NCI-H524 treated with DMSO at 0.1 percent for 48 hours (cell line): ENCODE measurements around the gene FGF18.
"Not testable (repeated sequence)": the region's sequence is repeated elsewhere in the genome, so short reads cannot be mapped to it uniquely, and the experiment has no call there.

Source experiments
- DNase-seq: peaks from one replicate; lab custom pipeline; 2025; lab: John Stamatoyannopoulos, UW

Gene FGF18

GRCh38 chr5:171497494-171497893 is 78.0 kb downstream of the FGF18 start:
- not testable (repeated sequence) for DNase-seq

DNA sequence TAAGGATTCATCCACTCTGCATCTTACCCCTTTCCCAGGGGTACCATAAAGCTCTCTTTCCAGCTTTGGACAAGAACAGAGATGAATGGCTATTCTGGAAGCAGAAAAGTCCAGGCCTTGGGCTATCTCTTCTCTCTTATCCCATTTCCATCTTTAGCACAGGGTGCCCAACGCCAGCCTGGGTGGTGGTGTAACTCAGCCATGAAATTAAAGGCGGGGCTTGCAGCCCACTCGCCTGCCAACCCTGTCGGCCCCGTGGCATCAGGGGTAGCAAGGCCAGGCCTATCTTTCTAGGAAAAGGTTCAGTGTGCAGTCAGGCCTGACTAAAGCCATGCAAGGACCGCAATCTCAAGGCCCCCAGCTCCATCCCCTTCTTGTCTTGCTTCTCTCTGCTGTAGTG is 78.7 kb downstream of the FGF18 start:
- no peak for DNase-seq

DNA sequence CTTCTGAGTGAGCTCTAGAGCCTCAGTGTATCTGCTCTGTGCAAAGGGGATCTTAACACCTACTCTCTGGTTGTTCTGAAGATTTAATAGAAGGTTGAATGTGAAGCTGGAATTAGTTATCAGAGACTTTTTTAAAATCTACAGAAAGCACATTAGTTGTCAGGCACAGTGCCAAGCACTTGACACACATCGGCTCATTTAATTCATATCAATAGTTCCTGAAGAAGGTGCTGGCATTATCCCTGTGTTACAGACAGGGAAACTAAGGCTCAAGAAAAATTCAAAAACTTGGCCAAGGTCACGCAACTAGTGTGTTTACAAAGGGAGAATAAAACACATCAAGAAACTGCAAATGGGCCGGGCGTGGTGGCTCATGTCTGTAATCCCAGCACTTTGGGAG is 80.2 kb downstream of the FGF18 start:
- DNase-seq, result no peak

DNA sequence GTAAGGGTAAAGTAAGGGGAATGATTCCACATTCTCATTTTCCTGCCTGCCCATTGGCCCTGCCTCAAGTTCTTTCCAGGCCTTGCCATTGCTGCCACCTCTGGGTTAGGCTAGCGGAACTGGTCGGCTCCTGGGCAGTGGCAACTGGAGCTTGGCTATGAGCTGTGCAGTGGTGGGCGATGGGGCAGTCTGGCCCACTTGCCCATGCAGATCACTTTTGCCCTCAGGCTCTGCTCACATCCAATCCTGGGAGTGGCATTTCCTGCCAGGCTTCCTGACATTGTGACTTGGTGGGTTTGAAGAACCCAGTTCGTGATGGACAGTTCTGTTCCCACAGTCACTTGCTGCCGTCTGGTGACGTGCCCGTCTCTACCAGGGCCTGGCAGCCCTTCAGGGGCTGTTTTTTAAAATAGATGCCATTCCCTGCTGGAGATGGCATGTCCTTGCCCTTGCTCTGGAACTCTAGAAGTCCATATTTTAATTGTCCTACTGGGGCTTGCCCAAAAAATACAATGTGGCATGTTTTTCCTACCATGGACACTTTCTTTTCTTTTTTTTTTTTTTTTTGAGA is 86.1 kb downstream of the FGF18 start:
- DNase-seq, result no peak

GRCh38 chr5:171506951-171507350 is 87.5 kb downstream of the FGF18 start:
- DNase-seq, result no peak
